ENCODE results near the gene AFAP1.

GRCh38 chr4:7771541-7772507, 167.8 kb downstream of the AFAP1 start:
- no peak for TF ChIP-seq TCF12 (IDR thresholded peaks at IDR 0.05; ENCODE audit: low read depth, low read length)
- TF ChIP-seq TAF1 (IDR thresholded peaks at IDR 0.05; ENCODE audit: low read depth, low read length) = no peak
- no peak for TF ChIP-seq CTCF (IDR thresholded peaks at IDR 0.05; ENCODE audit: control extremely low read depth in 1 of 3, insufficient read depth in 1 of 3, low read depth in 1 of 3, low read length in 3 of 3)
- no peak for TF ChIP-seq NRF1 (IDR thresholded peaks at IDR 0.05; ENCODE audit: low read depth, low read length)
- TF ChIP-seq RFX5 (IDR thresholded peaks at IDR 0.05; ENCODE audit: borderline replicate concordance, low read depth, low read length) = no peak

Data from H1 (cell line).